ENCODE data around the gene ATAT1. TPM values are rescaled to one million over a fixed set of nuclear protein-coding genes. Genes with fewer than 3 reads are reported as not detected.

ATAT1 gene
- total and polyA plus RNA-seq, 2 of the 13 experiments (the other 11 are each of a cell fraction or from before 2014, with no cell fraction given) = 9.2 to 23.6 TPM

GRCh38 chr6:30690403-30691207, 63.9 kb downstream of the ATAT1 start, which contains the start of gene NRM (continued):
- TF ChIP-seq ZNF207 (IDR thresholded peaks at IDR 0.05; ENCODE audit: borderline replicate concordance) (no peak), ZFP1 (CRISPR knock-in tag; IDR thresholded peaks at IDR 0.05) (no peak), ZNF552 (CRISPR knock-in tag; IDR thresholded peaks at IDR 0.05; ENCODE audit: borderline replicate concordance) (no peak), ZNF772 (CRISPR knock-in tag; IDR thresholded peaks at IDR 0.05) (peak; percentile 73), SP2 (CRISPR knock-in tag; IDR thresholded peaks at IDR 0.05) (no peak), NR2F1 (CRISPR knock-in tag; IDR thresholded peaks at IDR 0.05) (no peak), ZMYM2 (CRISPR knock-in tag; IDR thresholded peaks at IDR 0.05) (no peak), BCLAF1 (IDR thresholded peaks at IDR 0.05) (no peak), ZNF101 (CRISPR knock-in tag; IDR thresholded peaks at IDR 0.05; ENCODE audit: borderline replicate concordance, low read depth) (no peak), MTF1 (CRISPR knock-in tag; IDR thresholded peaks at IDR 0.05) (no peak), ZSCAN21 (CRISPR knock-in tag; IDR thresholded peaks at IDR 0.05; ENCODE audit: borderline replicate concordance) (peak; percentile 72; the same call in 1 of the 2 replicates), ZFP37 (CRISPR knock-in tag; IDR thresholded peaks at IDR 0.05; ENCODE audit: borderline replicate concordance) (0 out of 2 replicates have a peak, but pooled peaks have one; percentile 70), ZSCAN30 (CRISPR knock-in tag; IDR thresholded peaks at IDR 0.05) (no peak), NFKB2 (CRISPR knock-in tag; IDR thresholded peaks at IDR 0.05; ENCODE audit: borderline replicate concordance) (peak; percentile 71; the same call in 1 of the 2 replicates), KDM5A (IDR thresholded peaks at IDR 0.05; ENCODE audit: borderline replicate concordance, low read length) (peak; percentile 83; the same call in 1 of the 2 replicates), POLR2G (IDR thresholded peaks at IDR 0.05; ENCODE audit: low read depth, low read length) (peak; percentile 85), ZNF430 (CRISPR knock-in tag; IDR thresholded peaks at IDR 0.05) (0 out of 2 replicates have a peak, but pooled peaks have one; percentile 13), CBFB (CRISPR knock-in tag; IDR thresholded peaks at IDR 0.05) (peak; percentile 54)
- TF ChIP-seq, protein P1, sequence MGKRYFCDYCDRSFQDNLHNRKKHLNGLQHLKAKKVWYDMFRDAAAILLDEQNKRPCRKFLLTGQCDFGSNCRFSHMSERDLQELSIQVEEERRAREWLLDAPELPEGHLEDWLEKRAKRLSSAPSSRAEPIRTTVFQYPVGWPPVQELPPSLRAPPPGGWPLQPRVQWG (CRISPR knock-in tag; IDR thresholded peaks at IDR 0.05; ENCODE audit: borderline replicate concordance, low read depth) = no peak
- TF ChIP-seq, protein P2, sequence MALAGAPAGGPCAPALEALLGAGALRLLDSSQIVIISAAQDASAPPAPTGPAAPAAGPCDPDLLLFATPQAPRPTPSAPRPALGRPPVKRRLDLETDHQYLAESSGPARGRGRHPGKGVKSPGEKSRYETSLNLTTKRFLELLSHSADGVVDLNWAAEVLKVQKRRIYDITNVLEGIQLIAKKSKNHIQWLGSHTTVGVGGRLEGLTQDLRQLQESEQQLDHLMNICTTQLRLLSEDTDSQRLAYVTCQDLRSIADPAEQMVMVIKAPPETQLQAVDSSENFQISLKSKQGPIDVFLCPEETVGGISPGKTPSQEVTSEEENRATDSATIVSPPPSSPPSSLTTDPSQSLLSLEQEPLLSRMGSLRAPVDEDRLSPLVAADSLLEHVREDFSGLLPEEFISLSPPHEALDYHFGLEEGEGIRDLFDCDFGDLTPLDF (CRISPR knock-in tag; IDR thresholded peaks at IDR 0.05) = peak; percentile 59
- TF ChIP-seq, protein P3, sequence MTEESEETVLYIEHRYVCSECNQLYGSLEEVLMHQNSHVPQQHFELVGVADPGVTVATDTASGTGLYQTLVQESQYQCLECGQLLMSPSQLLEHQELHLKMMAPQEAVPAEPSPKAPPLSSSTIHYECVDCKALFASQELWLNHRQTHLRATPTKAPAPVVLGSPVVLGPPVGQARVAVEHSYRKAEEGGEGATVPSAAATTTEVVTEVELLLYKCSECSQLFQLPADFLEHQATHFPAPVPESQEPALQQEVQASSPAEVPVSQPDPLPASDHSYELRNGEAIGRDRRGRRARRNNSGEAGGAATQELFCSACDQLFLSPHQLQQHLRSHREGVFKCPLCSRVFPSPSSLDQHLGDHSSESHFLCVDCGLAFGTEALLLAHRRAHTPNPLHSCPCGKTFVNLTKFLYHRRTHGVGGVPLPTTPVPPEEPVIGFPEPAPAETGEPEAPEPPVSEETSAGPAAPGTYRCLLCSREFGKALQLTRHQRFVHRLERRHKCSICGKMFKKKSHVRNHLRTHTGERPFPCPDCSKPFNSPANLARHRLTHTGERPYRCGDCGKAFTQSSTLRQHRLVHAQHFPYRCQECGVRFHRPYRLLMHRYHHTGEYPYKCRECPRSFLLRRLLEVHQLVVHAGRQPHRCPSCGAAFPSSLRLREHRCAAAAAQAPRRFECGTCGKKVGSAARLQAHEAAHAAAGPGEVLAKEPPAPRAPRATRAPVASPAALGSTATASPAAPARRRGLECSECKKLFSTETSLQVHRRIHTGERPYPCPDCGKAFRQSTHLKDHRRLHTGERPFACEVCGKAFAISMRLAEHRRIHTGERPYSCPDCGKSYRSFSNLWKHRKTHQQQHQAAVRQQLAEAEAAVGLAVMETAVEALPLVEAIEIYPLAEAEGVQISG (CRISPR knock-in tag; IDR thresholded peaks at IDR 0.05) = peak; percentile 89
